Measurements from ENCODE around the gene TBC1D10A.

The TBC1D10A gene

GRCh38 chr22:30286813-30287647, 39.7 kb downstream of the TBC1D10A start:
- peak; percentile 69 to 74 for DNase-seq (ENCODE audit: low read depth in 2 of 2)

- DNase-seq (ENCODE audit: low read depth in 2 of 2): no peak
Observed at GRCh38 chr22:30286331-30286730, 40.4 kb downstream of the TBC1D10A start.

- no peak for DNase-seq (ENCODE audit: low read depth in 2 of 2)
Observed at GRCh38 chr22:30285846-30286200, 40.9 kb downstream of the TBC1D10A start.

- no peak for DNase-seq (ENCODE audit: low read depth in 2 of 2)
Observed at GRCh38 chr22:30285176-30285845, 41.4 kb downstream of the TBC1D10A start.

- no peak for DNase-seq (ENCODE audit: low read depth in 2 of 2)
Observed at GRCh38 chr22:30284666-30285065, 42.1 kb downstream of the TBC1D10A start.

GRCh38 chr22:30284172-30284571, 42.6 kb downstream of the TBC1D10A start:
- DNase-seq (ENCODE audit: low read depth in 2 of 2): no peak

GRCh38 chr22:30283342-30283741, 43.4 kb downstream of the TBC1D10A start:
- no peak for DNase-seq (ENCODE audit: low read depth in 2 of 2)

GRCh38 chr22:30282616-30283046, 44.1 kb downstream of the TBC1D10A start:
- DNase-seq (ENCODE audit: low read depth in 2 of 2): no peak

- DNase-seq (ENCODE audit: low read depth in 2 of 2): no peak
Observed at GRCh38 chr22:30280505-30280904, 46.2 kb downstream of the TBC1D10A start.

GRCh38 chr22:30279932-30280331, 46.8 kb downstream of the TBC1D10A start:
- no peak for DNase-seq (ENCODE audit: low read depth in 2 of 2)

- DNase-seq (ENCODE audit: low read depth in 2 of 2): no peak
Observed at GRCh38 chr22:30279046-30279788, 47.5 kb downstream of the TBC1D10A start.

- DNase-seq (ENCODE audit: low read depth in 2 of 2): no peak
Observed at GRCh38 chr22:30277547-30278344, 49.0 kb downstream of the TBC1D10A start.

- DNase-seq (ENCODE audit: low read depth in 2 of 2): no peak
Observed at GRCh38 chr22:30276039-30276438, 50.7 kb downstream of the TBC1D10A start.

GRCh38 chr22:30275625-30276024, 51.1 kb downstream of the TBC1D10A start:
- DNase-seq (ENCODE audit: low read depth in 2 of 2): no peak

GRCh38 chr22:30274437-30274812, 52.3 kb downstream of the TBC1D10A start:
- DNase-seq (ENCODE audit: low read depth in 2 of 2): no peak

GRCh38 chr22:30273711-30274436, 52.9 kb downstream of the TBC1D10A start:
- no peak for DNase-seq (ENCODE audit: low read depth in 2 of 2)

GRCh38 chr22:30272781-30273601, 53.8 kb downstream of the TBC1D10A start:
- DNase-seq (ENCODE audit: low read depth in 2 of 2): no peak

- no peak for DNase-seq (ENCODE audit: low read depth in 2 of 2)
Observed at GRCh38 chr22:30270832-30271231, 55.9 kb downstream of the TBC1D10A start.

- DNase-seq (ENCODE audit: low read depth in 2 of 2): no peak
Observed at GRCh38 chr22:30268331-30268730, 58.4 kb downstream of the TBC1D10A start.

All from stimulated activated CD8-positive, alpha-beta memory T cell treated with anti-CD3 and anti-CD28 coated beads, Interleukin-15, amount 100 ng/mL, for 48 hours (primary cell).